IMR-90 (cell line): ENCODE data around the gene CACNA1I. TPM values are rescaled to one million over a fixed set of nuclear protein-coding genes. Genes with fewer than 3 reads are reported as not detected.

Experiments
- ATAC-seq: fragments of 200-7000 bp; cut with Tn5 transposase; 2 replicates; pipeline ENCODE4 v1.9.1; 2020; ENCODE audit warnings: low read depth, mild to moderate bottlenecking, moderate library complexity
- BruUV-seq: library from RNA; stranded (reverse); fragments of 400-500 nt; replicated peaks from 2 replicates; lab custom pipeline; 2021; lab: Mats Ljungman, UMichigan
- CTCF ChIA-PET: fragments of 300-600 bp; formaldehyde crosslinking; extraction: SDS; loops from one replicate; lab custom pipeline; 2021; ENCODE audit warnings: antibody characterized with exemption; lab: Yijun Ruan, JAX
- POLR2A ChIA-PET: fragments of 300-600 bp; sonication (Branson Sonifier 250); formaldehyde crosslinking; loops from one replicate; lab custom pipeline; 2022; ENCODE audit warnings: antibody characterized with exemption; ENCODE audit not compliant: unreplicated experiment; lab: Charles Lee
- DNase-seq: peaks from one replicate; pipeline ENCODE4 v3.0.0; 2013
- H2AFZ ChIP-seq: replicated peaks from 2 replicates; pipeline ENCODE3; 2013; ENCODE audit warnings: low read length, mild to moderate bottlenecking; ENCODE audit not compliant: poor library complexity
- H2AK5ac ChIP-seq: 2 replicates; pipeline ENCODE4 v1.6.1; 2013; ENCODE audit warnings: low read depth, low read length, inconsistent platforms
- H2AK9ac ChIP-seq: replicated peaks from 2 replicates; pipeline ENCODE3; 2013; ENCODE audit warnings: mild to moderate bottlenecking, low read depth, low read length, moderate library complexity; ENCODE audit not compliant: poor library complexity
- H2BK120ac ChIP-seq: 2 replicates; pipeline ENCODE4 v1.6.1; 2013; ENCODE audit warnings: low read depth, low read length, inconsistent platforms
- H2BK15ac ChIP-seq: 3 replicates; pipeline ENCODE4 v1.6.1; 2013; ENCODE audit warnings: low read depth, low read length, inconsistent platforms
- H2BK20ac ChIP-seq: 2 replicates; pipeline ENCODE4 v1.6.1; 2013; ENCODE audit warnings: low read depth, mild to moderate bottlenecking, inconsistent platforms, low read length, moderate library complexity
- H2BK5ac ChIP-seq: 2 replicates; pipeline ENCODE4 v1.6.1; 2013; ENCODE audit warnings: mild to moderate bottlenecking, low read depth, low read length, inconsistent platforms; ENCODE audit not compliant: poor library complexity, severe bottlenecking
- H3K14ac ChIP-seq: replicated peaks from 2 replicates; pipeline ENCODE4 v1.6.1; 2013; ENCODE audit warnings: low read depth, low read length, inconsistent platforms
- H3K18ac ChIP-seq: 2 replicates; pipeline ENCODE4 v1.6.1; 2013; ENCODE audit warnings: low read depth, low read length, control low read depth
- H3K23ac ChIP-seq: 2 replicates; pipeline ENCODE4 v1.6.1; 2013; ENCODE audit warnings: low read depth, low read length, inconsistent platforms
- H3K27ac ChIP-seq: 2 replicates; pipeline ENCODE4 v1.5.1; 2013; ENCODE audit warnings: mild to moderate bottlenecking, control low read depth, low read length; ENCODE audit not compliant: insufficient read depth
- H3K27me3 ChIP-seq: 2 replicates; pipeline ENCODE4 v1.6.1; 2013; ENCODE audit warnings: low read length; ENCODE audit not compliant: control insufficient read depth, insufficient read depth
- H3K36me3 ChIP-seq: 2 replicates; pipeline ENCODE4 v1.6.1; 2013; ENCODE audit warnings: low read length, mixed read lengths; ENCODE audit not compliant: control insufficient read depth, insufficient read depth
- H3K4ac ChIP-seq: 2 replicates; pipeline ENCODE4 v1.6.1; 2013; ENCODE audit warnings: low read depth, low read length, inconsistent platforms
- H3K4me1 ChIP-seq: 2 replicates; pipeline ENCODE4 v1.6.1; 2013; ENCODE audit warnings: low read length, mixed read lengths; ENCODE audit not compliant: control insufficient read depth, insufficient read depth
- H3K4me2 ChIP-seq: 2 replicates; pipeline ENCODE4 v1.6.1; 2013; ENCODE audit warnings: low read depth, mild to moderate bottlenecking, control low read depth, low read length, moderate library complexity
- H3K4me3 ChIP-seq: 2 replicates; pipeline ENCODE4 v1.5.1; 2013; ENCODE audit warnings: low read depth, mild to moderate bottlenecking, control low read depth, low read length, moderate library complexity; ENCODE audit not compliant: insufficient read depth
- H3K56ac ChIP-seq: 2 replicates; pipeline ENCODE4 v1.6.1; 2013; ENCODE audit warnings: low read length, inconsistent platforms; ENCODE audit not compliant: insufficient read depth; ENCODE audit errors: extremely low read depth
- H3K79me1 ChIP-seq, 2 experiments: 2 replicates each; pipeline ENCODE4 v1.6.1; 2013; ENCODE audit warnings: low read length in 2 of 2, inconsistent platforms in 1 of 2, low read depth in 1 of 2
- H3K9ac ChIP-seq: 2 replicates; pipeline ENCODE4 v1.6.1; 2013; ENCODE audit warnings: low read depth, low read length, control low read depth
- H3K9me1 ChIP-seq: 2 replicates; pipeline ENCODE4 v1.6.1; 2013; ENCODE audit warnings: low read length, inconsistent platforms; ENCODE audit not compliant: insufficient read depth
- H3K9me3 ChIP-seq: 2 replicates; pipeline ENCODE4 v1.6.1; 2013; ENCODE audit warnings: low read length; ENCODE audit not compliant: control insufficient read depth, insufficient read depth
- H4K20me1 ChIP-seq: 2 replicates; pipeline ENCODE4 v1.6.1; 2013; ENCODE audit warnings: low read length, inconsistent platforms; ENCODE audit not compliant: insufficient read depth
- H4K5ac ChIP-seq: 2 replicates; pipeline ENCODE4 v1.6.1; 2013; ENCODE audit warnings: mild to moderate bottlenecking, low read depth, low read length, control low read depth
- H4K8ac ChIP-seq, 2 experiments: 2 replicates each; pipeline ENCODE4 v1.6.1; 2013; ENCODE audit warnings: low read depth in 2 of 2, low read length in 2 of 2, control low read depth in 1 of 2, inconsistent platforms in 1 of 2
- H4K91ac ChIP-seq: 2 replicates; pipeline ENCODE4 v1.6.1; 2013; ENCODE audit warnings: low read depth, low read length, inconsistent platforms; ENCODE audit not compliant: insufficient read depth
- CEBPB ChIP-seq: IDR thresholded peaks from 2 replicates; pipeline ENCODE4 v1.6.1; 2012; ENCODE audit warnings: low read depth, low read length, improper control_type of control experiment
- CHD1 ChIP-seq: IDR thresholded peaks from 2 replicates; pipeline ENCODE4 v1.6.1; 2012; ENCODE audit warnings: low read depth, low read length, improper control_type of control experiment
- FOS ChIP-seq: fragments of 150-350 bp; IDR thresholded peaks from 2 replicates; pipeline ENCODE4 v1.6.1; 2016; ENCODE audit warnings: low read depth, low read length
- MAFK ChIP-seq: IDR thresholded peaks from 2 replicates; pipeline ENCODE4 v1.6.1; 2012; ENCODE audit warnings: low read depth, low read length, improper control_type of control experiment
- MXI1 ChIP-seq: IDR thresholded peaks from 2 replicates; pipeline ENCODE4 v1.6.1; 2012; ENCODE audit warnings: low read depth, mild to moderate bottlenecking, low read length, moderate library complexity, borderline replicate concordance
- NFE2L2 ChIP-seq: fragments of 150-350 bp; IDR thresholded peaks from 2 replicates; pipeline ENCODE4 v1.6.1; 2016; ENCODE audit warnings: low read depth, mild to moderate bottlenecking, low read length
- POLR2A ChIP-seq: IDR thresholded peaks from 2 replicates; pipeline ENCODE4 v1.6.1; 2012; ENCODE audit warnings: mild to moderate bottlenecking, low read depth, low read length
- SMC3 ChIP-seq: fragments of 150-350 bp; IDR thresholded peaks from 2 replicates; pipeline ENCODE4 v1.6.1; 2016; ENCODE audit warnings: low read depth, mild to moderate bottlenecking, antibody characterized with exemption, low read length, moderate library complexity
- USF2 ChIP-seq: fragments of 150-350 bp; IDR thresholded peaks from 2 replicates; pipeline ENCODE4 v1.6.1; 2017; ENCODE audit warnings: mild to moderate bottlenecking, antibody characterized with exemption, low read length, low read depth
- WGBS, 2 experiments: methylation state at CpG; one replicate each; pipeline versions ENCODE4 v1.1.5 to v1.1.7; 2013; ENCODE audit warnings: missing lambda C conversion rate in 2 of 2; ENCODE audit not compliant: insufficient read length in 1 of 2; ENCODE audit errors: extremely low coverage in 2 of 2; 5-methylcytosine and 5-hydroxymethylcytosine counted together
- dilution Hi-C: fragments of 300-500 bp; cut with HindIII; formaldehyde crosslinking; loops from one replicate; pipeline ENCODE4 v1.14.3; 2018; ENCODE audit warnings: low sequenced_read_pairs; ENCODE audit not compliant: unreplicated experiment
- in situ Hi-C: fragments of 300-500 bp; cut with MboI; formaldehyde crosslinking; loops from 3 replicates; pipeline ENCODE4 v1.14.3; 2019; ENCODE audit warnings: low sequenced_read_pairs, inconsistent platforms, mixed read lengths
- intact Hi-C: fragments of 100-400 bp; cut with micrococcal nuclease; formaldehyde crosslinking; loops from 2 replicates; pipeline ENCODE4 v1.10.0; 2022
- polyA plus RNA-seq, 3 experiments: library from polyadenylated mRNA; depleted of rRNA; stranded (reverse); fragments of >200 nt; gene quantifications; 2 replicates each; pipeline ENCODE4 v1.2.3, GENCODE V29; 2012; ENCODE audit warnings: low replicate concordance in 1 of 3
- total RNA-seq: library from RNA; depleted of rRNA; stranded (reverse); fragments of >200 nt; gene quantifications from 2 replicates; pipeline ENCODE4 v1.2.3, GENCODE V29; 2012
- TF ChIP-seq, protein P1 (sequence below): conservative IDR thresholded peaks from 2 replicates; pipeline ENCODE4 v1.5.1; 2012; ENCODE audit warnings: mild to moderate bottlenecking, low read depth, low read length, improper control_type of control experiment
- TF ChIP-seq, protein P2 (sequence below): fragments of 150-350 bp; IDR thresholded peaks from 2 replicates; pipeline ENCODE4 v1.6.1; 2016; ENCODE audit warnings: low read depth, mild to moderate bottlenecking, low read length, moderate library complexity, borderline replicate concordance

Gene CACNA1I
- total and polyA plus RNA-seq, 2 of the 4 experiments (the other 2 are of a cell fraction) = under 0.01 to 0.02 TPM

DNA sequence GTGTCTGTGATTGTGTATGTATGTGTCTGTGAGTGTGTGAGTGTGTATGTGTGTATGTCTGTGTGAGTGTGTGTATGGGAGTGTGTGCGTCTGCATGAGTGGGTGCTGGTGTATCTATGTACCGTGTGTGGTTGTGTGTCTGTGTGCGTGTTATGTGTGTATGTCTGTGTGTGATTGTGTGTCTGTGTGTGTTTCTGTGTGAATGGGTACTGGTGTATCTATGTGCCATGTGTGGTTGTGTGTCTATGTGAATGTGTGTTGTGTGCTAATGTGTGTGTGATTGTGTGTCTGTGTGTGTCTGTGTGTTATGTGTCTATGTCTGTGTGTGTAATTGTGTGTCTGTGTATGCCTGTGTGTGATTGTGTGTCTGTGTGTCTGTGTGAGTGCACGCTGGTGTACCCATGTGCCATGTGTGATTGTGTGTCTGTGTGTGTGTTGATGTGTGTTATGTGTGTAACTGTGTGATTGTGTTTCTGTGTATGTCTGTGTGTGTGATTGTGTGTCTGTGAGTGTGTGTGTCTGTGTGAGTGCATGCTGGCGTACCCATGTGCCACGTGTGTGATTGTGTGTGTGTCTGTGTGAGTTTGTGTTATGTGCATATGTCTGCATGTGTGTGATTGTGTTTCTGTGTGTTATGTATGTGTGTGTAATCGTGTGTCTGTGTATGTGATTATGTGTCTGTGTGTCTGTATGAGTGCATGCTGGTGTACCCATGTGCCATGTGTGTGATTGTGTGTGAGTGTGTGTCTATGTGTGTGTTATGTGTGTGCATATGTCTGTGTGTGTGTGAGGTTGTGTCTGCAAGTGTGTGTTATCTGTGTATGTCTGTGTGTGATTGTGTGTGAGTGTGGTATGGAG lies 6.8 kb upstream of the CACNA1I start:
- Histone ChIP-seq H4K20me1 (no peaks in the 10 kb centered on the region), H3K79me1 (no peaks in the 10 kb centered on the region), H3K4me2 (no peak overlapping the region), H3K9me1 (peaks cover 9% of the 10 kb centered on the region), H2BK20ac (no peak overlapping the region), H2AFZ (peak overlapping the region; percentile 26), H4K91ac (no peak overlapping the region), H3K23ac (no peak overlapping the region), H4K8ac (no peak overlapping the region), H2AK9ac (no peak overlapping the region), H2BK120ac (no peak overlapping the region), H3K4me1 (peaks cover 2% of the 10 kb centered on the region; the same call in 1 of the 2 replicates), H2BK5ac (peak overlapping the region; percentile 67), H3K14ac (no peak overlapping the region), H2AK5ac (no peak overlapping the region), H3K4me3 (no peak overlapping the region), H3K9me3 (no peaks in the 10 kb centered on the region), H3K9ac (no peak overlapping the region), H3K27ac (no peak overlapping the region), H3K36me3 (no peaks in the 10 kb centered on the region), H3K4ac (no peak overlapping the region), H3K27me3 (peaks cover 41% of the 10 kb centered on the region), H3K18ac (no peak overlapping the region), H2BK15ac (no peak overlapping the region), H4K5ac (no peak overlapping the region), H3K56ac (no peak overlapping the region)
- ChIA-PET POLR2A (no interaction called here), CTCF (no interaction called here)
- in situ Hi-C loops = no loop called here
- TF ChIP-seq SMC3 (no peak), POLR2A (no peak), USF2 (no peak), CHD1 (no peak), MAFK (no peak), CEBPB (no peak), FOS (no peak), MXI1 (no peak), NFE2L2 (no peak)
- TF ChIP-seq, protein P1, sequence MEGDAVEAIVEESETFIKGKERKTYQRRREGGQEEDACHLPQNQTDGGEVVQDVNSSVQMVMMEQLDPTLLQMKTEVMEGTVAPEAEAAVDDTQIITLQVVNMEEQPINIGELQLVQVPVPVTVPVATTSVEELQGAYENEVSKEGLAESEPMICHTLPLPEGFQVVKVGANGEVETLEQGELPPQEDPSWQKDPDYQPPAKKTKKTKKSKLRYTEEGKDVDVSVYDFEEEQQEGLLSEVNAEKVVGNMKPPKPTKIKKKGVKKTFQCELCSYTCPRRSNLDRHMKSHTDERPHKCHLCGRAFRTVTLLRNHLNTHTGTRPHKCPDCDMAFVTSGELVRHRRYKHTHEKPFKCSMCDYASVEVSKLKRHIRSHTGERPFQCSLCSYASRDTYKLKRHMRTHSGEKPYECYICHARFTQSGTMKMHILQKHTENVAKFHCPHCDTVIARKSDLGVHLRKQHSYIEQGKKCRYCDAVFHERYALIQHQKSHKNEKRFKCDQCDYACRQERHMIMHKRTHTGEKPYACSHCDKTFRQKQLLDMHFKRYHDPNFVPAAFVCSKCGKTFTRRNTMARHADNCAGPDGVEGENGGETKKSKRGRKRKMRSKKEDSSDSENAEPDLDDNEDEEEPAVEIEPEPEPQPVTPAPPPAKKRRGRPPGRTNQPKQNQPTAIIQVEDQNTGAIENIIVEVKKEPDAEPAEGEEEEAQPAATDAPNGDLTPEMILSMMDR = no peak
- TF ChIP-seq, protein P2, sequence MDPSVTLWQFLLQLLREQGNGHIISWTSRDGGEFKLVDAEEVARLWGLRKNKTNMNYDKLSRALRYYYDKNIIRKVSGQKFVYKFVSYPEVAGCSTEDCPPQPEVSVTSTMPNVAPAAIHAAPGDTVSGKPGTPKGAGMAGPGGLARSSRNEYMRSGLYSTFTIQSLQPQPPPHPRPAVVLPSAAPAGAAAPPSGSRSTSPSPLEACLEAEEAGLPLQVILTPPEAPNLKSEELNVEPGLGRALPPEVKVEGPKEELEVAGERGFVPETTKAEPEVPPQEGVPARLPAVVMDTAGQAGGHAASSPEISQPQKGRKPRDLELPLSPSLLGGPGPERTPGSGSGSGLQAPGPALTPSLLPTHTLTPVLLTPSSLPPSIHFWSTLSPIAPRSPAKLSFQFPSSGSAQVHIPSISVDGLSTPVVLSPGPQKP = no peak
- intact Hi-C loops = no loop called here
- no TSS peak for BruUV-seq
- no peak for ATAC-seq
- dilution Hi-C loops = no loop called here
- DNase-seq = no peak
- 57% methylated on average over 6 of the region's 7 CpGs; no CpG with 5 or more reads in 1 of the 2 experiments for WGBS, 2 experiments
